ENCODE results near the gene EFNA2.

DNA sequence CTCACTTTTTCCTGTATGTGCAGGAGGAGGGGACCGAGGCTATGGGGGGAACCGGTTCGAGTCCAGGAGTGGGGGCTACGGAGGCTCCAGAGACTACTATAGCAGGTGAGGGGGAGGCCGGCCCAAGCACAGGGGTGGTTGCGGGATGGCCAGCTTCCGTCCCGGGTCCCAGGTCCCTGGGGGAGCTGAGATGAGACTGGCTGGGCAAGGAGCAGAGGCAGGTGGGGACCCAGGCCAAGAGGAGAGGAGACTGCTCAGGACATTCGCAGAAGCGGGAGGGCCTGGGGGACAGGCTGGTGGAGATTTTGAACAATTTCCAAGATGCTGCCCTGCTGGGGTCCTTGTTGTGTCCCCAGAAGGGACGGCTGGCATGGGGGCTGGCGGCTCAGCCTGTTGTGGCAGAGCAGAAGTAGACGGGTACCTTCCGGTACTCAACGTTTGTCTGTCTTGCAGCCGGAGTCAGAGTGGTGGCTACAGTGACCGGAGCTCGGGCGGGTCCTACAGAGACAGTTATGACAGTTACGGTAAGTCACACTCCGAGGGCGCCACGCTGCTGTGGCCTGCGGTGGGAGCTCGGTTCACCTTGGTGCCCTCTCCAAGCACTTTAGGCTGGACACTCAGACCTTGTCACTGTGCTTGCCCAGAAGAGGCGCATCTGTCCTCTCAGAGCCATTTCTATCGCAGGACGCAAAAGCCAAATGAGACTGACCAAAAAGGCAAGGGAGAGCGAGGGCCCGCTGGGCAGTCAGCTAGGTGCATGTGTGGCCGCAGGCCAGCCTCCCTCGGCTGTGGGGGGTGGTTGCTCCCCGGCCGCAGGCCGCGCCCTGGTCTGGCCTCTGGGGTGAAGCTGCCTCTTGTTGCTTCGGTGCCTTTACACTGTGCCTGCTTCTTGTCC is 13.9 kb upstream of the EFNA2 start:
- TF ChIP-seq, protein P1, sequence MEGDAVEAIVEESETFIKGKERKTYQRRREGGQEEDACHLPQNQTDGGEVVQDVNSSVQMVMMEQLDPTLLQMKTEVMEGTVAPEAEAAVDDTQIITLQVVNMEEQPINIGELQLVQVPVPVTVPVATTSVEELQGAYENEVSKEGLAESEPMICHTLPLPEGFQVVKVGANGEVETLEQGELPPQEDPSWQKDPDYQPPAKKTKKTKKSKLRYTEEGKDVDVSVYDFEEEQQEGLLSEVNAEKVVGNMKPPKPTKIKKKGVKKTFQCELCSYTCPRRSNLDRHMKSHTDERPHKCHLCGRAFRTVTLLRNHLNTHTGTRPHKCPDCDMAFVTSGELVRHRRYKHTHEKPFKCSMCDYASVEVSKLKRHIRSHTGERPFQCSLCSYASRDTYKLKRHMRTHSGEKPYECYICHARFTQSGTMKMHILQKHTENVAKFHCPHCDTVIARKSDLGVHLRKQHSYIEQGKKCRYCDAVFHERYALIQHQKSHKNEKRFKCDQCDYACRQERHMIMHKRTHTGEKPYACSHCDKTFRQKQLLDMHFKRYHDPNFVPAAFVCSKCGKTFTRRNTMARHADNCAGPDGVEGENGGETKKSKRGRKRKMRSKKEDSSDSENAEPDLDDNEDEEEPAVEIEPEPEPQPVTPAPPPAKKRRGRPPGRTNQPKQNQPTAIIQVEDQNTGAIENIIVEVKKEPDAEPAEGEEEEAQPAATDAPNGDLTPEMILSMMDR (IDR thresholded peaks at IDR 0.05): no peak
- TF ChIP-seq POLR2A (IDR thresholded peaks at IDR 0.05; ENCODE audit: low read depth): no peak
- TF ChIP-seq EP300 (IDR thresholded peaks at IDR 0.05): no peak
